KMS-11 (cell line): ENCODE results near the gene TRAPPC2L.

ENCODE experiments used
- H2AFZ ChIP-seq: fragments of 200-600 bp; sonication (generic); 2 replicates; pipeline ENCODE4 v1.6.1; 2016; ENCODE audit warnings: antibody characterized with exemption, mixed run types, low read depth
- H3K27ac ChIP-seq: fragments of 200-600 bp; sonication (generic); 2 replicates; pipeline ENCODE4 v1.6.1; 2016; ENCODE audit warnings: mild to moderate bottlenecking, mixed run types
- H3K27me3 ChIP-seq: fragments of 200-600 bp; sonication (generic); 2 replicates; pipeline ENCODE4 v1.6.1; 2017; ENCODE audit warnings: mild to moderate bottlenecking, low read depth, mixed run types, moderate library complexity; ENCODE audit not compliant: insufficient read depth
- H3K36me3 ChIP-seq: fragments of 200-600 bp; sonication (generic); 2 replicates; pipeline ENCODE4 v1.6.1; 2017; ENCODE audit warnings: mild to moderate bottlenecking, mixed run types; ENCODE audit not compliant: insufficient read depth
- H3K4me1 ChIP-seq: fragments of 200-600 bp; sonication (generic); 2 replicates; pipeline ENCODE4 v1.6.1; 2016; ENCODE audit warnings: mild to moderate bottlenecking, low read depth, mixed run types; ENCODE audit not compliant: poor library complexity, severe bottlenecking
- H3K4me2 ChIP-seq: fragments of 200-600 bp; sonication (generic); 2 replicates; pipeline ENCODE4 v1.7.0; 2016; ENCODE audit warnings: mild to moderate bottlenecking, mixed run types
- H3K4me3 ChIP-seq: fragments of 200-600 bp; sonication (generic); IDR thresholded peaks from 2 replicates; pipeline ENCODE4 v1.6.1; 2017; ENCODE audit warnings: low read depth, low read length, mixed read lengths; ENCODE audit not compliant: insufficient read depth
- H3K79me2 ChIP-seq: fragments of 200-600 bp; sonication (generic); 2 replicates; pipeline ENCODE4 v1.6.1; 2016; ENCODE audit warnings: low read depth, mixed run types; ENCODE audit not compliant: insufficient read depth
- H3K9ac ChIP-seq: fragments of 200-600 bp; sonication (generic); 2 replicates; pipeline ENCODE4 v1.6.1; 2016; ENCODE audit warnings: mild to moderate bottlenecking, mixed run types
- H4K20me1 ChIP-seq: fragments of 200-600 bp; sonication (generic); 2 replicates; pipeline ENCODE4 v1.6.1; 2016; ENCODE audit warnings: mild to moderate bottlenecking, mixed run types; ENCODE audit not compliant: insufficient read depth
- TF ChIP-seq, protein P1 (sequence below): fragments of 200-600 bp; sonication (generic); conservative IDR thresholded peaks from 2 replicates; pipeline ENCODE4 v1.6.1; 2017; ENCODE audit warnings: low read depth, mild to moderate bottlenecking, antibody characterized with exemption, low read length, moderate library complexity, mixed read lengths

The TRAPPC2L gene

DNA sequence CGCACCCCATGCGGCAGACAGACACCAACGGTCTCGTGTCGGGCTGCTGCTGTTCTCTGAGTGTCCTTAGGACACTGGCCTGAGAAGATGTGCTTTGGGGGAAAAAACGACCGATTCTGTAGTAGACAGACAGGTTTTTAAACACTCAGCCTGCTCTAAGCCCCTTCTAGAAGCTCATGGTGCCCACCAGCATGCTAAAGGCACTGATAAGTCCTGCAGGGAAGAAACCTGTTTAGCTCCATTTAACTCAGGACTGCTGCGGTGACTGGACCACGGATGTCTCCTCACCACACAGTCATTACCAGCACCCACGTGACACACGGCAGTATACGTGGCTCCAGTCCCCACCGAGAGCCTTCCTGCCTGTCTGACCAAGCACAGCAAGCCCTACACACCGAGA is 26.1 kb upstream of the TRAPPC2L start:
- Histone ChIP-seq H3K79me2 (no peaks in the 10 kb centered on the region), H3K36me3 (no peaks in the 10 kb centered on the region)
- TF ChIP-seq, protein P1, sequence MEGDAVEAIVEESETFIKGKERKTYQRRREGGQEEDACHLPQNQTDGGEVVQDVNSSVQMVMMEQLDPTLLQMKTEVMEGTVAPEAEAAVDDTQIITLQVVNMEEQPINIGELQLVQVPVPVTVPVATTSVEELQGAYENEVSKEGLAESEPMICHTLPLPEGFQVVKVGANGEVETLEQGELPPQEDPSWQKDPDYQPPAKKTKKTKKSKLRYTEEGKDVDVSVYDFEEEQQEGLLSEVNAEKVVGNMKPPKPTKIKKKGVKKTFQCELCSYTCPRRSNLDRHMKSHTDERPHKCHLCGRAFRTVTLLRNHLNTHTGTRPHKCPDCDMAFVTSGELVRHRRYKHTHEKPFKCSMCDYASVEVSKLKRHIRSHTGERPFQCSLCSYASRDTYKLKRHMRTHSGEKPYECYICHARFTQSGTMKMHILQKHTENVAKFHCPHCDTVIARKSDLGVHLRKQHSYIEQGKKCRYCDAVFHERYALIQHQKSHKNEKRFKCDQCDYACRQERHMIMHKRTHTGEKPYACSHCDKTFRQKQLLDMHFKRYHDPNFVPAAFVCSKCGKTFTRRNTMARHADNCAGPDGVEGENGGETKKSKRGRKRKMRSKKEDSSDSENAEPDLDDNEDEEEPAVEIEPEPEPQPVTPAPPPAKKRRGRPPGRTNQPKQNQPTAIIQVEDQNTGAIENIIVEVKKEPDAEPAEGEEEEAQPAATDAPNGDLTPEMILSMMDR, result no peak

DNA sequence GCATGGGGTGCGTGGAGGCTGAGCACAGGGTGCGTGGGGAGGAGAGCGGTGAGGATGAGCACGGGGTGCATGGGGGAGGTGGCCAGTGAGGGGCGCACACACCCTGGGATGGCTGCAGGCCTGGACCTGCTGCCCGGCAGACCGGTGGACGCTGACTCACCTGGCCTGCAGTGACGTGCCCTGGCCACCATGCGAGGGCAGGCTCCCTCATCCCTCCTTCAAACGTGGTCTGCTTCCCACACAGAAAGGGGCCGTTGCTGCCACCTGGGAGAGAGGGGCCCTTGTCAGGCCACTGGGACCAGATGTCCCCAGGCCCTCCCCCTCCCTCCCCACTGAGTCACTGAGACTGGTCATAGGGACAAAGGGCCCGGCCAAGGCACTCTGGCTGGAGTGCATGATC is 25.1 kb upstream of the TRAPPC2L start:
- H3K27ac ChIP-seq, result no peak overlapping the region
- TF ChIP-seq, protein P1, result no peak
- no peak overlapping the region for H3K4me2 ChIP-seq
- no peaks in the 10 kb centered on the region for H3K36me3 ChIP-seq
- no peak overlapping the region for H3K4me3 ChIP-seq
- H4K20me1 ChIP-seq, result no peaks in the 10 kb centered on the region
- no peaks in the 10 kb centered on the region for H3K4me1 ChIP-seq
- no peak overlapping the region for H2AFZ ChIP-seq
- no peaks in the 10 kb centered on the region for H3K27me3 ChIP-seq
- H3K9ac ChIP-seq, result no peak overlapping the region
- no peaks in the 10 kb centered on the region for H3K79me2 ChIP-seq

More for the DNA sequence above, 26.1 kb upstream of the TRAPPC2L start:
- no peaks in the 10 kb centered on the region for H4K20me1 ChIP-seq
- no peak overlapping the region for H3K4me3 ChIP-seq
- no peak overlapping the region for H3K9ac ChIP-seq
- H3K27ac ChIP-seq, result no peak overlapping the region
- H3K27me3 ChIP-seq, result no peaks in the 10 kb centered on the region
- H3K4me1 ChIP-seq, result no peaks in the 10 kb centered on the region
- no peak overlapping the region for H3K4me2 ChIP-seq
- no peak overlapping the region for H2AFZ ChIP-seq

DNA sequence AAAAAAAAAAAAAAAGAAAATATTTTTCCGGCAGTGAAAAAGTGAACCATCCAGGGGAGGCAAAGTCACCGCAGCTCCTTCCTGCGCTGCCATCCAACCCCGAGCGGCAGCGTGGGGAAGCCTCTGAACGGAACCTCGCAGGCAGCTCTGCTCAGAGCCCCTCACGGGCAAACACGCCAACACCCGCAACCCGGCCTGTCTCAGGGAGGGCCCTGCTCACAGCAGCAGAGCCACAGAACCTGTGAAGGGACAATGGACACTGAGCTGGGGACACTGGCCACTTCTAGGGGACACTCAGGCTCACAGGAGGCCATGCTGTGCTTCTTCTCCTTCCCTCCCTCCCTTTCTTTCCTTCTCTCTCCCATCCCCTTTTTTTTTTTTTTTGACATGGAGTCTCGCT is 23.8 kb upstream of the TRAPPC2L start:
- H3K4me2 ChIP-seq, result no peak overlapping the region
- no peak overlapping the region for H3K4me3 ChIP-seq
- no peak overlapping the region for H3K27ac ChIP-seq
- no peak overlapping the region for H2AFZ ChIP-seq
- TF ChIP-seq, protein P1, result no peak
- no peak overlapping the region for H3K9ac ChIP-seq
- H3K36me3 ChIP-seq, result no peaks in the 10 kb centered on the region
- H3K27me3 ChIP-seq, result no peaks in the 10 kb centered on the region
- H3K79me2 ChIP-seq, result no peaks in the 10 kb centered on the region
- H4K20me1 ChIP-seq, result no peaks in the 10 kb centered on the region
- H3K4me1 ChIP-seq, result no peaks in the 10 kb centered on the region

DNA sequence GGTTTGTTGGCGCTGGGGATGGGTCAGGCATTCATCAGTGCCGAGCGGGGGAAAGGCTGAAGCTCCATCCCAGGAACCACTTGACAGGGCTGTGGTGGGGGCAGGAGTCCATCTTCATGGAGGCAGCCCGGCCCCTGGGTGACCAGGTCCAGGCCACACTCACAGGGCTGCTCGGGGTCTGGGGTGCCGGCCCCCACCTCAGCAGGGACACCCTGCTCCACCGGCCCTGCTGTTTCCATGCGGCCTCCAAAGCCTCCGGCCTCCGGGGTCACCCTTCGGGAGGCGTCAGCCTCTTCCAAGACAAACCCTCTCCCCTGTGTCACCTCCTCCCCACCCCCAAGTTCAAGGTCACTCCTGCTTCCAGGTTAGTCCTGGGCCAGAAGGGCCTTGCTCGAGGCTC is 22.3 kb upstream of the TRAPPC2L start:
- Histone ChIP-seq H2AFZ (no peak overlapping the region), H3K4me3 (no peak overlapping the region), H3K4me2 (no peak overlapping the region), H3K27ac (no peak overlapping the region), H3K9ac (no peak overlapping the region), H4K20me1 (no peaks in the 10 kb centered on the region), H3K36me3 (no peaks in the 10 kb centered on the region), H3K27me3 (no peaks in the 10 kb centered on the region), H3K79me2 (no peaks in the 10 kb centered on the region), H3K4me1 (no peaks in the 10 kb centered on the region)
- TF ChIP-seq, protein P1, result no peak
